Brain microvascular endothelial cell (primary cell): Measurements from ENCODE around the gene RDH12.
"Not testable (repeated sequence)": the region's sequence is repeated elsewhere in the genome, so short reads cannot be mapped to it uniquely, and the experiment has no call there.

Source experiments
- DNase-seq: peaks from one replicate; pipeline ENCODE4 v3.0.0-alpha.2; 2020
- H3K27ac ChIP-seq: fragments of 250-450 bp; sonication (Bioruptor Pico); 2 replicates; pipeline ENCODE4 v1.5.1; 2020; ENCODE audit warnings: mild to moderate bottlenecking, moderate library complexity
- H3K27me3 ChIP-seq: fragments of 250-450 bp; sonication (Bioruptor Pico); replicated peaks from 2 replicates; pipeline ENCODE4 v1.5.1; 2020; ENCODE audit warnings: mild to moderate bottlenecking
- H3K36me3 ChIP-seq: fragments of 250-450 bp; sonication (Bioruptor Pico); replicated peaks from 2 replicates; pipeline ENCODE4 v1.5.1; 2020; ENCODE audit warnings: mild to moderate bottlenecking
- H3K4me3 ChIP-seq: 2 replicates; pipeline ENCODE4 v1.5.1; 2011; ENCODE audit warnings: low read depth, mild to moderate bottlenecking, control low read depth, low read length, moderate library complexity
- CTCF ChIP-seq: IDR thresholded peaks from 2 replicates; pipeline ENCODE4 v1.5.1; 2011; ENCODE audit warnings: low read depth, mild to moderate bottlenecking, moderate library complexity, low read length, control low read depth, inconsistent platforms; ENCODE audit errors: missing control alignments
- in situ Hi-C: cut with HindIII; loops from 2 replicates; pipeline ENCODE4 v1.10.0; 2017; ENCODE audit warnings: low sequenced_read_pairs, low pct_ligation_motif_present

Gene RDH12

DNA sequence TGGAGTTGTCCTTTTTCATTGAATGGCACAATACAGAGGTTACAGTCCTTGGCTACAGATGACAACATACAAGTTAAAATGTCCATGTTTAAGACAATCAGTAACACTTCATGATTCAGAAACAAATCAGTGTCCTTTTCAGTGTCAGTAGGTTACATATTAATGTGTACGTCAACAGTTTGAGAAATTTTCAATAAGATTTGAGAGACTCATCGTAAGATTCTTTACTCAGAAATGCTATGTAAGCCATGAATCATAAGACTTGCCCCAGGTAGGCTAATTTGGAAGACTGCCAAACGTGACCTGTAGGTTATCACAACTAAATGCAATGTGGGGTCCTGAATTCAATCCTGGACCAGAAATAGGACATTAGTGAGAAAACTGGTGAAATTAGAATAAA is 3.5 kb downstream of the RDH12 start:
- H3K36me3 ChIP-seq, result no peaks in the 10 kb centered on the region
- in situ Hi-C loops, result no loop called here
- no peak for DNase-seq
- no peak for TF ChIP-seq CTCF
- no peak overlapping the region for H3K27ac ChIP-seq
- no peak overlapping the region for H3K4me3 ChIP-seq
- H3K27me3 ChIP-seq, result no peaks in the 10 kb centered on the region

GRCh38 chr14:67709346-67709745 is 7.7 kb downstream of the RDH12 start:
- H3K27ac ChIP-seq, H3K36me3 ChIP-seq, H3K4me3 ChIP-seq, DNase-seq, H3K27me3 ChIP-seq, in situ Hi-C loops: not testable (repeated sequence)

DNA sequence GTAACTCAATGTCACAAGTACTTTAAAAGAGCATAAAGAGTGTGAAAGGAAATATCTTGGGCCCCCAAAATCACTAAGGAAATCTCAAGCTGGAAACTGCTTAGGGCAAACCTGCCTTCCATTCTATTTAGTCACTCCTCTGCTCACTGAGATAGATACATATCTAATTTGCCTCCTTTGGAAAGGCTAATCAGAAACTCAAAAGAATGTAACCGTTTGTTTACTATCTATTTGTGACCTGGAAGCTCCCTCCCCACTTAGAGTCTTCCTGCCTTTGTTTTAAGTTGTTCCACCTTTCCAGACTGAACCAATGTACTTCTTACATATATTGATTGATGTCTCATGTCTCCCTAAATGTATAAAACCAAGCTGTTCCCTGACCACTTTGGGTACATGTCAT is 8.1 kb downstream of the RDH12 start:
- H3K27me3 ChIP-seq, in situ Hi-C loops, H3K4me3 ChIP-seq, DNase-seq, H3K36me3 ChIP-seq, H3K27ac ChIP-seq: not testable (repeated sequence)

- TF ChIP-seq CTCF, result no peak
- H3K4me3 ChIP-seq, result no peak overlapping the region
- no peaks in the 10 kb centered on the region for H3K27me3 ChIP-seq
- in situ Hi-C loops, result no loop called here
- no peaks in the 10 kb centered on the region for H3K36me3 ChIP-seq
- no peak overlapping the region for H3K27ac ChIP-seq
- DNase-seq, result no peak
Observed at GRCh38 chr14:67710209-67710608, 8.5 kb downstream of the RDH12 start.

- no peaks in the 10 kb centered on the region for H3K36me3 ChIP-seq
- TF ChIP-seq CTCF, result no peak
- no peak overlapping the region for H3K27ac ChIP-seq
- in situ Hi-C loops, result no loop called here
- no peak overlapping the region for H3K4me3 ChIP-seq
- no peak for DNase-seq
- no peaks in the 10 kb centered on the region for H3K27me3 ChIP-seq
Observed at GRCh38 chr14:67717048-67717447, 15.4 kb downstream of the RDH12 start.

GRCh38 chr14:67718265-67718664 is 16.6 kb downstream of the RDH12 start:
- no peak for TF ChIP-seq CTCF
- H3K27me3 ChIP-seq, result no peaks in the 10 kb centered on the region
- no peak overlapping the region for H3K27ac ChIP-seq
- H3K36me3 ChIP-seq, result no peaks in the 10 kb centered on the region
- DNase-seq, result no peak
- no peak overlapping the region for H3K4me3 ChIP-seq
- in situ Hi-C loops, result no loop called here

DNA sequence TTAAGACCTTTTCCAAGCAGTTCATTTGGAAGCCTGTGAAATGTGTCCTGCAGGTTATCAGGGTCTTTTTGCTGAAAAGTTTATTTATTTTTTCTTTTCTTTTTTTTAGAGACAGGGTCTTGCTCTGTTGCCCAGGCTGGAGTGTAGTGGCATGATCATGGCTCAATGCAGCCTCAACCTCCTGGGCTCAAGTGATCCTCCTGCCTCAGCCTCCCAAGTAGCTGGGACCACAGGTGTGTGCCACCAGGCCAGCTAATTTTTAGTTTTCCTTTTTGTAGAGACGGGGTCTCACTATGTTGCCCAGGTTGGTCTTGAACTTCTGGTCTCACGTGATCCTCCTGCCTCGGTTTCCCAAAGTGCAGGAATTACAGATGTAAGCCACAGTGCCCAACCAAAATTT is 17.7 kb downstream of the RDH12 start:
- H3K27me3 ChIP-seq, in situ Hi-C loops, H3K27ac ChIP-seq, H3K4me3 ChIP-seq, H3K36me3 ChIP-seq, DNase-seq: not testable (repeated sequence)
